Pulmonary artery endothelial cell (primary cell): ENCODE results near the gene GLRX5. TPM values are rescaled to one million over a fixed set of nuclear protein-coding genes. Genes with fewer than 3 reads are reported as not detected.
A peak's percentile ranks its signal among the peaks of the same experiment; 100 is the strongest.
"Not testable (repeated sequence)": the region's sequence is repeated elsewhere in the genome, so short reads cannot be mapped to it uniquely, and the experiment has no call there.

ENCODE experiments used
- DNase-seq: peaks from one replicate; pipeline ENCODE4 v3.0.0-alpha.2; 2011; ENCODE audit warnings: low read depth, low spot score
- total RNA-seq: library from RNA; depleted of rRNA; stranded (reverse); fragments of >200 nt; gene quantifications from 2 replicates; pipeline ENCODE4 v1.2.3, GENCODE V29; 2014

Gene GLRX5
- total RNA-seq, 1 donor from 2014 or later, result 65.7 TPM

DNA sequence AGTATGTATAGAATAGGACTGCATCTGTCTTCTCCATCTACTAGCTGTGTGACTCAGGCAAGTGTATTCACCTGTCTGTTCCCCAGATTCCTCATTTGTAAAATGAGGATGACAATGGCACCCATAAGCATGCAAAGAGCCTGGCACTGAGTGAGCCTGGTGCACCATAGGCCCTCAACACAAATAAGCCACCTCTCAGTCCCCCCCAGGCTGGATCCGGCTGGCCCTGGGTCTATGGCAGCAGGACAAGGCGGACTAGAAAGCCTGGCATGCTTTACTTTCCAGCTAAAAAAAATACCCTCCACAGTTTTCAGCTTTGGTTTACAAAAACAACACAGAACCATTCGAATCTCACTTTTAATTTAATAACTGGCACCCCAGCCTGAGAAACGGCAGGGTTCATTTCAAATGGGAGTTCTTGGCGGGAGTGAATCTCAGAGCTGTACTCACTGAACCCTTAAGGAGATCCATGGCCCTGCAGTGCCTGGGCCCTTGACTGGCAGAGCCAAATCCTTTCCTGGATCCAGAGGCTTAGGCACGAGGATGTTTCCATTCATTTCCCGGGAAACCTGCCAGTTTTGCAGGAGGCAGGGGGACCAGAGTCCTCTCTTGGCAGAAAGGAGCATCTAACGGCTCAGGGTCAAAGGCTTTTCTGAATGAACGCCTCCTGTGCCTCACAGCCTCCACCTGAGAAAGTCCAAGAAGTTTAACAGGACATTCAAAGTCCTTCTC, 36.1 kb upstream of the GLRX5 start:
- no peak for DNase-seq

DNA sequence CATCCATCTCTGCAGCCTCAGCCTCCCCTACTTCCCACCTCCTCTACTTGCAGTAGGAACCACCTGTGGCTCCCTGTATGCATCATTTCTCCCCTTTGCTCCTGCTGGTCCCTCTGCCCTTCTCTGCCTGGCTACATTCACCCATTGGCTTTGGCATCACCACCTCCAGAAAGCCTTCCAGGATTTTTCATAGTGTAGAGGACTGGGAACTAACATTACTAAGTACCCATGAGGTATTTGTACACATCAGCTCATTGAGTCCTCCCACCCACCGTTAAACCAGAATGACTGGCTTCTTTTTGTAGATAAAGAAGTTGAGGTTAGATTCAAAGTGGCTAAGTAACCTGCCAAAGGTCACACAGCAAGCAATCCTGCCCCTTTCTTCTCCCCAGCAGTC, 35.5 kb upstream of the GLRX5 start:
- DNase-seq, result no peak

DNA sequence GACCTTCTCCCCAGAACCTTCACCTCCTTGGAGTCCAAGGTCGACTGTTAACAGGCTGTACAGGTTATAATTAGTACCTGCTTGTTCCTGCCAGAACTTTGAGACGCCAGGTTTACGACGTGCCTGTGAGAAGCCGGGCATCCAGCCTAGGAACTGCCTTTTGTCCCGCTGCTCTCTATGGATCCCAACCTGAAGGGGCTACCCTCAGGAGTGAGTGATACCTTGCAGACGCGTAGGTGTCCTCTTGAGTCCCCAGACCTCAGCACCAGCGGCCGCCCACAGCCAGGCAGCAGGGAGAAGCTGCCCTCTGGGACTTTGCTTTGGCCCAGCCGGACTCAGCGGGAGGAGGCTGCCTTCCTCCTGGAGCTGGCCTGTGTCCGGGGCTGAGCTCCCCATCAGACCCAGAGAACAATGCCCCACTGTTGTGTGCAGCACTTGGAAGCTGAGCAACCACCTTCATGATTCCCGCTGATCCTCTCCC, 34.6 kb upstream of the GLRX5 start:
- DNase-seq, result no peak

DNA sequence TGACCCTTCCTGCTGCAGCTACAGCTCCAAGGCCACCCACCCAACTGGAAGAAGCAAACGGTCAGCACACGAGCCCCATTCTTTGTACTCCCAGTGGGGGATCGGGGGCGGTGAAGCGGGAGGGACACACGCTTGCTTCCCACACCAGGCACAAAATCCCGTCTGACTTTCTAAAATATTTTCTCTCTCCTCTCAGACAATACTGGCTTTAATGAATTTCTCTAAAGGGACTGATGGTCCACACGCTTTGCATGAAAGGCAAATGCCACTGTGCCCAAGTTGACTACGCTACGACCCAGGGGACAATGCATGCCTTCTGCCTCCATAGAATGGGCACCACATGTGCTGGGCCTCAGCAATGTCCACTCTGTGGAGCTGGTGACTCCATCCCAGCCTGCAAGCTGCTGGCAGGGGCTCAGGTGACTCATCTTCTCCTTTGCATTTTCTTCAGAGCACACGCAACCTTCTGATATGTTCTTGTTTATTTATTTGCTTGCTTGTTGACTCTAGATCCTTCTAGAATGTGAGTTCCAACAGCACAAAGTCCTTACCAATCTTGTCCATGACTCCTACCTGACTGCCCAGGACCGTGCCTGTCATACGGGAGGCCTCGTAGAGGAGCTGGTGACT, 34.0 kb upstream of the GLRX5 start:
- DNase-seq, result no peak

DNA sequence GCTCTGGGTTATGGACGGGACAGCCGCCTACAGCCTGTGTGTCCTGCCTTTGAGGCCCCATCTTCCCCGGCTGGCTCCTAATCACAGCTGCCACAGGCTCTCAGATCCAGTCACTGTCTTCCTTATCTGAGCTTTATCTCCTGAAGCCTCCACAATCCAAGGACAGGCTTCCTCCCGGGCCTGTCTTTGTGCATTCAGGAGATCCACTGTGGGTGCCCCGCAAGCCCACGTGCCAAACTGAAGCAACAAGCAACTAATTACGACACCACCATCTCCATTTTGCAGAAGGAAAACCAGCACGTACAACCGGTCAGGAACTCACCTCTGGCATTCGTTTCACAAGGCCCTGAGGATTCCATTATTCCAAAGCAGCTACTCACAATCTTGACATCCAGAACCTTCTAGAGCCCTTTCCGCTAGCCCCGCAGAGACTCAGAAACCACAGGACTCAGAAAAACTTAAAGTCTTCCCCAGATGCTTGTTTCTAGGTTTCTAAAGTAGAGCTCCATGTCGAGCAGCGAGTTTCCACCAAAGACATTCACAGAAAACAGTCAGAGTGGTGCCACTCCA, 32.4 kb upstream of the GLRX5 start:
- no peak for DNase-seq

DNA sequence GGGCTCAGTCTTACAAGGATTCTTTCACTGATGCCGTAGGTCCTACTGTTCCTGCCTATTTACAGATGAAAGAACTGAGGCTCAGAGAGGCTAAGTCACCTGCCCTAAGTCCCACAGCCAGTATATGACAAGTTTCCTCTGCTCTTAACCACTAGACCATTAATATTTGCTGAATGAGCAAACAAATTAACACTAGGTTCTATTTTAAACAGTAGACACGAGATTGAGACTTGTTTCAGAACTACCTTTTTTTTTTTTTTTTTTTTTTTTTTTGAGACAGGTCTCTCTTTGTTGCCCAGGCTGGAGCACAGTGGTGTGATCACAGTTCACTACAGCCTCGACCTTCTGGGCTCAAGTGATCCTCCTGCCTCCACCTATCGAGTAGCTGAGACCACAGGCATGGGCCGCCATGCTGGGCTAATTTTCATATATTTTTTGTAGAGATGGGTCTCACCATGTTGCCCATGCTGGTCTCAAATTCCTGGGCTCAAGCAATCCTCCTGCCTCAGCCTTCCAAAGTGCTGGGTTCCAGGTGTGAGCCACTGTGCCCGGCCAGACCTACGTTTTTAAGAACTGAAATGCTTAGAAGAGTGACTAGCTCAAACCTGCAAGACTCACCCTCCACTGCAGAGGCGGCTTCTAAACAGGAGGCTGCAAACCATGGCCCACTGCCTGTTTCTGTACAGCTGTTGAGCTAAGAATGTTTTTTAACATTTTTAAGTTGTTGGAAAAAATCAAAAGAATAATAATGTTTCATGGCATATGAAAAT, 31.3 kb upstream of the GLRX5 start:
- no peak for DNase-seq

DNA sequence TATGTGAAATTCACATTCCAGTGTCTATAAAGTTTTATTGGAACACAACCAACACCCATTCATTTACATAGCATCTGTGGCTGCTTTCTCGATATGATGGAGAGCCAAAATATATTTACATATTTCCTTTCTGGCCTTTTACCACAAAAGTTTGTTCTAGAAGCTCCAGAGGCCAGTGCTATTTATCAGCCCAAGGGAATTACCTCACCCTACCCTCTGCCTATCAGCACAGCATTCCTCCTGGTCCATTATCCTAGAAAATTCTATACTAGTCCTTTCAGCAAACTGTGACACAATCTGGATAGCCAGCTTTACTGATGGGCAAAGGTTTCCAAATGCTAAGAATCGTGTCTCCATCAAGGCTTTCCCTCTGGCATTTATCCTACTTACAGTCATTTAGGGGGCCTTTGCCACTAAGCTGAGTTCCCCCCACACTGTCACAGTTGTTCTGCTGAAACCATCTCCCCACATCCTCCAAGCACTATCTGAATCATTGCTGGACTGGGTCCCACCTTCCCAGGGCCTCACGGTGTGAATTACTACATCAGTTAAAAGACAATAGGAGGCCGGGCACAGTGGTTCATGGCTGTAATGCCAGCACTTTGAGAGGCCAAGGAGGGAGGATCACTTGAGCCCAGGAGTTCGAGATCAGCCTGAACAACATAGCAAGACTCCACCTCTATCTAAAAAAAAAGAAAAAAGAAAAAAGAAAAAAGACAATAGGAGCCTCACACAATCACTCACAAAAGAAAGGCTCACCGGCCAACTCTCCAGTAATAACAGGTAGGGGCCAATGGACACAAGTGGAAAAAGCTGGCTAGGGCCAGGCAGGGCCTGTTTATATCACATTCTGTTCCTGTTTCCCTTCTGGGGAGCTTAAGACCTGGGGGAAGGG, 30.5 kb upstream of the GLRX5 start:
- no peak for DNase-seq

DNA sequence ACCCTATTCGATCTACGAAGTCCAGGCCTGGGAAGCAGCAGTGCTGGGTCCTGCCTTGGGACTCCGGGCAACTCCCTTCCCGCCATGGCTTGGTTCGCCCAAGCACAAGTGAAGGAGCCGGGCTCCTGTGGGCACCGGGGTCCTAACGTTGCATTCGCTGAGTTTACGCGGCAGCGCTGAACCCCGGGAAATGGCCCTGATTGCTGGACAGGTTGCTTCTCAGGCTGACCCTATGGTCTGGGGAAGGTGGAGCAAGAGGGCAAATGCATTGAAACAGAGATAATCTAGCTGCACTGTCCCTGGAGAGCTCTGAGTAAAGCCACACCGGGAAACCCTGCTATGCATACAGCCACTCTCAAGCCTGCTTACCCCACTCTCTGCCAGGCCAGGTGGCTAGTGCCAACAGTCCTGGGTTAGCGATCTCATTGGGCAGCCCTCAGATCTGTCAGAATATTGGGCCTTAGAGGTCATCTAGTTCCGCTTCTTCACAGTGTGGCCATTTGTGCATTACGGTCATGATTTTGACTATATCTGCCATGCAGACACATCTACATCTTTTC, 29.7 kb upstream of the GLRX5 start:
- no peak for DNase-seq

DNA sequence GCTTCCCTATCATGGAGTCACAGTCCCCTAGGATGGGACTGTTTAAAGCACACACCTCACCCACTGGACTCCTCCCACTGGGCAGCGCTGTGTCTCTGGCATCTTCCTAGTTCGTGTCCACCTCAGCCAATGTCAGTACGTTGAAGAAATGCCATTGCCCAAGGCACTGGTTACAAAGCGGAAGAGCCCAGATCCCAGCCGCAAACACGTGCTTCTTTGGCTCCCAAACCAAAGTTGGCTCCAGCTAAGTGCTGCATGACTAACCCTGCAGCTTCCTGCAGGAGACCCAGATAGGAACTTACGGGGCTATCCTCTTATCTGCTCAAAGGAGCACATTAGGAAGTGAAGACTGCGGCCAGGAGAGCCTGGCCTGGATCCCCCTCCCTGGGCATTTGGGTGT, 27.7 kb upstream of the GLRX5 start:
- DNase-seq, result peak; percentile 89

DNA sequence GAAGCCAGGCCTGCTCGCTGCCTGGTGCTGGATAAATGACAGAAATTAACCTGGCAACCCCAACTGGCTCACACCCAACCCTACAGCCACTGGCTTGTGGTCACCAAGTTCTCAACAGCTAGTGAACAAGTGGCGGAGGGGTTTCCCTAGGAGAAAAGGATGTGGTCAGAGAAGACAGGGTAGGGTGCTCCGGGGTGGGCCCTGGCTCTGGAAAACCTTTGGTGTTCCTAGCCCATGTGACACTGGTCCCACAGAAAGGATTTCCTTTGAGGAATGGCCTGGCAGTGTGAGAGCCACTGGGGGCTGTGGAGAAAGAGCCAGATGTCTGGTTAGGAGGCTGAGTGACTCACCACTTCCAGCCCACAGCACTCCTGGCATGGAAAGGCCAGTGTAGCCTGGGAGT, 27.1 kb upstream of the GLRX5 start:
- DNase-seq, result no peak

DNA sequence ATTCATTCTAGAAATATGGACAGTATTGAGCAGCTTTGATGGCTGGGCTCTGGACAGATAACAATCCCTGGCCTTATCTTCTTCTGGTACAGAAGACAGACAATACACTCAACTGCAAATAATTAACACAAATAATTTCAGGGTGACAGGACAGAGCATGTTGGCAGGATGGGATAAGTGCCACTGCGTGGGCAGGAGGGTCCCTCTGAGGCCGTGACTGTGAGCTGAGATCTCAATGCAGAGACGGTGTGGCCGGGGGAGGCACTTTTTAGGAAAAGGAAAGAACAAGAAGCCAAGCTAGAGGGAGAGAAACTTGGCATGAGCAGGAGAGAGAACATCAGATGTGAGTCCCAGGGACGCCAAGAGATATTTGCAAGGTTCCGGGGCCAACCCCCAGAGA, 26.5 kb upstream of the GLRX5 start:
- no peak for DNase-seq

DNA sequence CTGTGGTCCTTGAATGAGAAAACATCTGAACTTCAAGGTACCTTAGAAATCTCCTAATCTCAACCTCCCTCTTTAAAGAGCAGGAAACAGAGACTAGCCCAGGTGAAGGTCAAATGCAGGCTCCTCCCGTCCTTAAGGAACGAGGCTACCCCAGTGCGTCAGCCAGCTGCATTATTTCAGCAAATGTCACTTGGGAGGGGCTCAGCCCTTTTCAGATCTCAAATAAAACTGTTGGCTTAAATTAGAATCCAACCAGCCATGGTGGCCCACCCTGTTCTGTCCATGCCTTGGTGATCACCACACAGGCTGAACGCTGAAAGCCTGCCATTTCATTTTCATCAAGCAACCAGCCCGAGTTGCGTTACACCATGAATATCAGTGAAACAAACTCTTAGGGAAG, 25.4 kb upstream of the GLRX5 start:
- DNase-seq, result no peak

DNA sequence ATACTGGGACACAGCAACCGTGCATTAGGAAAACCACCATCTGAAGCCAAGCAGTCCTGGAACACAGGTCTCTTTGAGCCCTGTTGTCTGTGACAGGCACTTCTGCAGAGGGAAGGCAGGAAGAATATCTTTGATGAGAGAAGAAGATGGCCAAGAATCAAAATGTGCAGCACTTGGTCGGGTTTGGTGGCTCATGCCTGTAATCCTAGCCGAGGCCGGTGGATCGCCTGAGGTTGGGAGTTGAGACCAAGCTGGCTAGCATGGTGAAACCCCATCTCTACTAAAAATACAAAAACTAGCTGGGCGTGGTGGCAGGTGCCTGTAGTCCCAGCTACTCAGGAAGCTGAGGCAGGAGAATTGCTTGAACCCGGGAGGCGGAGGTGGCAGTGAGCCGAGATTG, 24.5 kb upstream of the GLRX5 start:
- DNase-seq, result not testable (repeated sequence)

DNA sequence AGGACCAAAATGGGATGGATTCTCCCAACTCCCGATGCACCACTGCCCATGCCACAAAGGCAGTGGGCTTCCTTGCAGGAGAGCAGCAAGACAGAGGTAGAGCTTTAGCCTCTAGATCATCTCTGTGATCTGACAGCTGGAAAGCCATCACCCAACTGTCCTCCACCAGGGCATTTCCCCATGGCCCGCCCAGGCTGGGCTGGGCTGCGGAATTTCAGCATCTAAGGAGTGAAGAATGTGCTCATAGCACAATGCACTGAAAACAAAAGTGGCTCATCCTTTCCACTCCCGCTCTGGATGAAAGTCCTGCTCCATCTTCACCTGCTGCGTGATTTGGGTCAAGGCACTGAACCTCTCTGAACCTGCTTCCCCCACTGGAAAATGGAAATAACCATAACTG, 24.0 kb upstream of the GLRX5 start:
- no peak for DNase-seq

DNA sequence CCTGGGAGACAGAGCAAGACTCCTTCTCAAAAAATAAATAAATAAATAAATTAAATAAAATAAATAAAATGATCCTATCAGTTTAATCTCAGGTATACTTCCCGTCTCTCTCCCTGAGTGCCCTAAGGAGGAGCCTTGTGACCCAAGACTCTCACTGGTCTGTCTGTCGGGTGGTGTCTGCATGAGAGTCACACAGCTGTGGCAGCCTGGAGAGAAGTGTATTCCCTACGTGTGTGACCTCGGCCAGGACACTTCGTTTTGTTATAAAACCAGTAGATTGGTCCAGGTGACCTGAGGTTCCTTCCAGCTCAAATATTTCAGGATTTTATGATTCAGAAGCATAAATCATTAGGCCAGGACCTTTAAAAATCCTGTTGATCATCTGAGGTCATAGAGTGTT, 23.2 kb upstream of the GLRX5 start:
- DNase-seq, result no peak

DNA sequence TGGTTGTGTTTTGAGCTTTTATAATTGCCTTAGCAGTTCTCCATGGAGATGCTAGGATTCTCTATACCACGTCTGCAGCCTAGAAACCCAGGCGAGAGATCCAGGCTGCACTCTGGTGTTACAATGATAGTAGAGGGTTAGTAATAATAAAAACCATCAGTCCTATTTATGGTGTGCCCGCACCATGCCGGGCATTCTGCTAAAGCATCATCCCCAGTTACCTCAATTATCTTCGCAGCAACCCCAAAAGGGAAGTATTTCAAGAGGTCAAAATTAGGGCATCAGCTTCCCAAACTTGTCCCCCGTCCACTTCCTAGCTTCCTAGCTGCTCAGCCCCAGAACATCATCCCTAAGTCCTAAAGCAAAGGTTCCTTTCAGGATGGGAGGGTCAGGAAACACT, 21.6 kb upstream of the GLRX5 start:
- no peak for DNase-seq

DNA sequence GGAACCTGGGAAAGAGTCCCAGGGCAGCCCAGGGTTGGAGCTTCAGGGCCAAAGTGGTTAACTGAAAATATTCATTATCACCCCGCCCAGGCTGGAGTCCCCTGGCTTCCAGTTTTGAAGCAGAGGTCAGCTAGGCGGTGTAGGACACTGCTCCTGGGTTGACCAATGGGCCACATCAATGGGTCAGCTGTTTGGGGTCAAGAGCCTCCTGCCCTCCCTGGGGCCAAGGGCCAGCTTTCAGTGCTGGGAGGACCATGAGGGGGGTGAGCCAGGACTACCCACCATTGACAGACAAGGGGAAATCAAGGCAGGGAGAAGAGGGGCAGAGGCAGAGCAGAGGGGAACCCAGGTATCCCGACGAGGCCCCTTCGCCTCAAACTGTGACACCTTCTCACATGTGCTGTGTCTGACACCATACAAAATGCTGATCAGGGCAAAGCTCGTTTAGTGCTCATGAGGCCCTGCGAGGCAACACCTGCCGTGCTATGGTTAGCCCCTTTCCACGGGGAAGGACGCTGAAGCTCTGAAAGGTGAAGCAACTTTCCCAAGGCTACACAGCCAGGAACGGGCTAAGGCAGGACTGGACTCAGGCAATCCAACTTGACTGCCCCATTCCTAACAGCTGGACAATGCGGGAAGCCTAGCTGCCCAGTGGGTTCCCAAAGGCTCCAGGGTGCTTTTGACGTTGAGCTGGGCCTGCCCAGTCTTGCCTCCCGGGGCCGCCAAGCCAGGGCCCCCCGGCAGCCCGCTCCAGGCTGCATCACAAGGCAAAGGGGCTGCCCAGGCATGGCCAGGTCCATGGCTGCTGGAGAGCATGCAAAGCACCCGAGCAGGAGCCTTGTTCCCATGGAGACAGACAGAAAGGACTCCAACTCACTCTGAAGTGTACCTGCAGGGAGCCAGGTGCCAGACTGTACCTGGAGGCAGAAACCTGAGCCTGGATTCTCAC, 20.4 kb upstream of the GLRX5 start:
- DNase-seq, result no peak

DNA sequence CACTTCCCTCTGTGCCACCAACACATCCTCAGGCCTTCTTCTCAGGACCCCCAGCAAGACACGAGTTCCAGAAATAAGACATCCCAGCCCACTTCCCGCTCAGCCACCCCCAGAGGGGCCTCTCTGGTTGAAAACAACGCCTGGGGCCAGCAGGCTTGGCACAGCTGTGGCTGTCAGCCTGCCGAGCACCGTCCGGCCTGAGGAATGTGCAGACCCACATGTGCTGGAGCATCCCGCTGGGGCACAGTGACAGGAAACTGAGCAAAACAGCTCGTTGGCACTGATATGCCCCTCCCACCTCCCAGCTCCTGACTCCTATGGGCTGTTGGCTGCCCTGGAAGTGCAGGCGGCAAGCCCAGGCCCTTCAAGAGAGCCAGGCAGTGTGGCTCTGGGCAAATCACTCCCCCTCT, 19.8 kb upstream of the GLRX5 start:
- DNase-seq, result no peak
